Mucosa of descending colon (tissue), 3 donors: ENCODE results near the gene CDC42BPG. TPM values are rescaled to one million over a fixed set of nuclear protein-coding genes. Genes with fewer than 3 reads are reported as not detected.
"Not testable (repeated sequence)": the region's sequence is repeated elsewhere in the genome, so short reads cannot be mapped to it uniquely, and the experiment has no call there.

Experiments
- ATAC-seq: fragments of 200-7000 bp; cut with Tn5 transposase; one replicate; pipeline ENCODE4 v1.9.1; 2020; ENCODE audit warnings: mild to moderate bottlenecking, moderate library complexity
- DNase-seq, 3 donors: peaks; one replicate each; pipeline ENCODE4 v3.0.0-alpha.2; 2020
- H3K36me3 ChIP-seq: fragments of 200-600 bp; one replicate; pipeline ENCODE4 v1.8.0; 2021; ENCODE audit warnings: low read depth, mild to moderate bottlenecking
- H3K4me1 ChIP-seq: fragments of 200-600 bp; one replicate; pipeline ENCODE4 v1.8.0; 2021; ENCODE audit warnings: low read depth, mild to moderate bottlenecking
- H3K4me3 ChIP-seq: fragments of 200-600 bp; one replicate; pipeline ENCODE4 v1.8.0; 2021; ENCODE audit warnings: mild to moderate bottlenecking
- H3K9me3 ChIP-seq: fragments of 200-600 bp; one replicate; pipeline ENCODE4 v1.8.0; 2021; ENCODE audit warnings: mild to moderate bottlenecking
- intact Hi-C, 2 donors: fragments of 100-400 bp; cut with DNase I in 1 of 2; cut with micrococcal nuclease in 1 of 2; formaldehyde crosslinking; loops; one replicate each; pipeline versions ENCODE4 v1.11.0 to v1.11.1; 2022; cut with DNase I, micrococcal nuclease
- total RNA-seq, 3 donors: library from RNA; stranded (reverse); fragmentation: NEBNext Ultra II Directional in 2 of 3; extraction: Animal tissue kit (Norgen Biotek cat#: 25700) in 2 of 3; gene quantifications; one replicate each; pipeline versions ENCODE4 v1.2.1 to v1.2.4, GENCODE V29; 2021 to 2023
- TF ChIP-seq, protein P1 (sequence below): fragments of 200-600 bp; IDR thresholded peaks from one replicate; pipeline ENCODE4 v1.8.0; 2022; ENCODE audit warnings: antibody characterized with exemption, mild to moderate bottlenecking
- donor health status: DM: no; HTN: no; CAD: no; lungs with moderate emphysema.
- donor health status: DM: no; HTN: no; CAD: no.
- donor health status: DM: no; HTN: yes; CAD: no.

CDC42BPG gene
- total RNA-seq, 3 donors from 2014 or later = 24.3 to 73.1 (median 32.3) TPM

DNA sequence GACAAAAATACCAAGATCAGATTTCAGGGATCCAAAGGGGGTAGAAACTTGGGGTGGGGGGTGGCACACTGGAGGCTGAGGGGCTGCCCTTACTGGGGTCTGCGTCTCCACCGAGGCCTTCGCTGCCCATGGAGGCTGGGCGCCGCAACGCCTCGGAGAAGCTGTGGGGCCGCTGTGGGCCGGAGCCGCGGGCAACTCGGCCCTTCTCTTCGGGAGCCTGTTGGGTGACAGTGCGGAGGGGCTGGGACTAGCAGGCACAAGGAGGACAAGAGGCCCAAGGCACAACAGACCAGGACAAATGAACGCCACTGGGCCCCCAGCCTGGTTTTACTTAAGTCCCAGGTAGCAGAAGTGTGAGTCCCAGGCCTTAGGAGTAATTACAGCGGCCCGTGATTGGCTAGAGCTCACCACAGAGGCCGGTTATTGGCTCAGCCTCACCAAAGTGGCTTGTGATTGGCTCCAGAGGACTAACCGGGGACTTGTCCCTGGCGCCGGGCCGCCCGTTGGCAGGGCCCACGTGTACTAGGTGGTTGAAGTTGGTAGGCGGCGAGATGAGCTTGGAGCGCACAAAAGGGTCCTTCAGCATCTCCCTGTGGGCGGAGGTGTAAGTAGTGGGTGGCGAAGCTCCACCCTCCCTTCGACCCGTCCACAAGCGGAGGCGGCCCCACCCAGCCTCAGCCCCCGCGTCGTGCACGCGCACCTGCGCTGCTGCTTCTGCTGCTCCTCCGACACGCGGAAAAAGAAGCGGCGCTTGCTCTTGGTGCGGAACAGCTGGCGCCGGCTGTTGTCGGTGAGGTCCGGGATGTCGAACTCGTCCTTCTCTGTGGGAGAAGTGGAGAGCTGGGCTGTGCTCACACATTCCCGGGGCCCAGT lies 17.6 kb downstream of the CDC42BPG start:
- Histone ChIP-seq H3K9me3 (no peaks in the 10 kb centered on the region), H3K4me3 (no peak overlapping the region), H3K4me1 (no peaks in the 10 kb centered on the region), H3K36me3 (no peaks in the 10 kb centered on the region)
- DNase-seq (no peak), ATAC-seq (no peak)
- TF ChIP-seq, protein P1, sequence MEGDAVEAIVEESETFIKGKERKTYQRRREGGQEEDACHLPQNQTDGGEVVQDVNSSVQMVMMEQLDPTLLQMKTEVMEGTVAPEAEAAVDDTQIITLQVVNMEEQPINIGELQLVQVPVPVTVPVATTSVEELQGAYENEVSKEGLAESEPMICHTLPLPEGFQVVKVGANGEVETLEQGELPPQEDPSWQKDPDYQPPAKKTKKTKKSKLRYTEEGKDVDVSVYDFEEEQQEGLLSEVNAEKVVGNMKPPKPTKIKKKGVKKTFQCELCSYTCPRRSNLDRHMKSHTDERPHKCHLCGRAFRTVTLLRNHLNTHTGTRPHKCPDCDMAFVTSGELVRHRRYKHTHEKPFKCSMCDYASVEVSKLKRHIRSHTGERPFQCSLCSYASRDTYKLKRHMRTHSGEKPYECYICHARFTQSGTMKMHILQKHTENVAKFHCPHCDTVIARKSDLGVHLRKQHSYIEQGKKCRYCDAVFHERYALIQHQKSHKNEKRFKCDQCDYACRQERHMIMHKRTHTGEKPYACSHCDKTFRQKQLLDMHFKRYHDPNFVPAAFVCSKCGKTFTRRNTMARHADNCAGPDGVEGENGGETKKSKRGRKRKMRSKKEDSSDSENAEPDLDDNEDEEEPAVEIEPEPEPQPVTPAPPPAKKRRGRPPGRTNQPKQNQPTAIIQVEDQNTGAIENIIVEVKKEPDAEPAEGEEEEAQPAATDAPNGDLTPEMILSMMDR = no peak
- intact Hi-C loops = no loop called here

DNA sequence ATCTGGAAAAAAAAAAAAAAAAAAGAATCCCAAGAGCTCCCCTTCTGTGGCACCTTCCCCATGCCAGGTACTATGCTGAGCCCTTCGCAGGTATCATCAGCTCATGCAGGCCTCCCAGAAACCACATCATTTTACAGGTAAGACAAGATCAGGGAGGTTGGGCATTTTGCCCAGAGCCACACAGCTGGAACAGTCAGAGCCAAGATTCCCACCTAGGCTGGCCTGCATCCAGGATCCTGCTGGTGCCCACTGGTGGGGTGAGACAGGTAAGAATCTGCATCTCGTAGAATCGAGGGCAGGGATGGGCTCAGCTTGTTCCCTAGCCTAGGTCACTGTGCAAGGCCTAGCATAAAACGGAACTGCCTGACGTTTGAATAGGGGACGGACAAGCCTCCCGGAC lies 18.4 kb downstream of the CDC42BPG start:
- intact Hi-C loops = no loop called here
- H3K36me3 ChIP-seq = no peaks in the 10 kb centered on the region

DNA sequence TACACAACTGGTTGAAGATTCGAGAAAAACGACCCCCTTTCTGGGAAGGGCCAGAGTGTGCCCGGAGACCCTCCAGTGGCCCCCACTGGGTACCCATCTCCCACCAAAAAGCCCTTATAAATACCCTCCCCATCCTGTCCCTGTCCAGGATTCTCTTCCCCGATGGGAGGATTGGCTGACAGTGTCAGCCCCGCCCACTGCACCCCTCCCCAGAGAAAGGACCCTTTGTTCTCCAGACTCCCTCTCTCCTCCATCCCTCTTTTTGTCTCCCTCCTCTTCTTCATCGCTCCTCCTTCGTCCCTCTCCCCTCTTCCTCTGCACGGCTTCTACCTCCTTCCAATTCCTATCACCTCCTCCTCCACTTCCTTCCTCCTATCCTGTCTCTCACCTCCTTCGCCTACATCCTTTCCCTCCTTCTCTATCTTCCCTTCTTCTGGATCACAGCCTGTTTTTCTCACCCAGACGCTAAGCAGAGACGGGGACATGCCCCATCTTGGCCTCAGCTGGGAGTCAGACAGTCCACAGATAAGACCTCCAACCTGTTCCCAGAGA lies 20.8 kb downstream of the CDC42BPG start:
- TF ChIP-seq, protein P1 = no peak
- Histone ChIP-seq H3K4me3 (no peak overlapping the region), H3K9me3 (no peaks in the 10 kb centered on the region), H3K36me3 (no peaks in the 10 kb centered on the region), H3K4me1 (no peaks in the 10 kb centered on the region)
- intact Hi-C loops = no loop called here
- ATAC-seq (no peak), DNase-seq (no peak)

More for the DNA sequence above, 18.4 kb downstream of the CDC42BPG start:
- DNase-seq (no peak), ATAC-seq (no peak)
- Histone ChIP-seq H3K9me3 (no peaks in the 10 kb centered on the region), H3K4me1 (no peaks in the 10 kb centered on the region), H3K4me3 (no peak overlapping the region)
- TF ChIP-seq, protein P1 = no peak

DNA sequence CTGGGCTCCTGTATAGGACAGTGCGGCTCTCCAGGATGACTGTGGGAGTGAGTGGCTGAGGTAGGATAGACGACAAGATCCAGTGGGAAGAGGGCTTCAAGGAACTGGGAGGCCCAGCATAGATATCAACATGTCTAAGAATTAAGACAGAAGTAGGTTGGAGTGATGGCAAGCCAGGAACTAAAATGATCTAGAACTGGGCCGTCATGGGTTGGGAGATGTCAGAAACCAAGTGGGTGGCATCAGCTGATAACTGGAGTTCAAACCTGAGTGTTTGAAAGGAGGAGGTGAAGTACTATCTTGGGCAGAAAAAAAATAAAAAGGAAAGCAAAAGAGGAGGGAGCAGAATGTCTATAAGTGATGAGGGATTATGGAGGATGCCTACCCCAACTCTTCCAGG lies 27.0 kb downstream of the CDC42BPG start:
- no peak for ATAC-seq

DNA sequence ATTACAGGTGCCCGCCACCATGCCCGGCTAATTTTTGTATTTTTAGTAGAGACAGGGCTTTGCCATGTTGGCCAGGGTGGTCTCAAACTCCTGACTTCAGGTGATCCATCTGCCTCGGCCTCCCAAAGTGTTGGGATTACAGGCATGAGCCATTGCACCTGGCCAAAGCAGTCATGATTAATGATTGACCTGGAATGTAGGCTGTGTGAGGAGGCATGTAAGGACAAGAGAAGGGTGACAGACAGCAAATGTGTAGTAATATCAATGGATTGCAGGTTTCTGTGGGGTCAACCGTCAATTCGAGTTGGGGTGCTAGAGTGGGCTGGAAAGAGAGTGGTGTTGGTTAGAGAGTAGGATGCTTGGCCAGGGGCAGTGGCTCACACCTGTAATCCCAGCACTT lies 29.0 kb downstream of the CDC42BPG start:
- H3K9me3 ChIP-seq, H3K4me3 ChIP-seq, intact Hi-C loops, ATAC-seq, H3K4me1 ChIP-seq, DNase-seq, H3K36me3 ChIP-seq: not testable (repeated sequence)

More for the DNA sequence above, 27.0 kb downstream of the CDC42BPG start:
- Histone ChIP-seq H3K36me3 (no peaks in the 10 kb centered on the region), H3K4me3 (no peak overlapping the region), H3K9me3 (no peaks in the 10 kb centered on the region), H3K4me1 (no peaks in the 10 kb centered on the region)
- no peak for DNase-seq
- intact Hi-C loops = no loop called here
- TF ChIP-seq, protein P1 = no peak

DNA sequence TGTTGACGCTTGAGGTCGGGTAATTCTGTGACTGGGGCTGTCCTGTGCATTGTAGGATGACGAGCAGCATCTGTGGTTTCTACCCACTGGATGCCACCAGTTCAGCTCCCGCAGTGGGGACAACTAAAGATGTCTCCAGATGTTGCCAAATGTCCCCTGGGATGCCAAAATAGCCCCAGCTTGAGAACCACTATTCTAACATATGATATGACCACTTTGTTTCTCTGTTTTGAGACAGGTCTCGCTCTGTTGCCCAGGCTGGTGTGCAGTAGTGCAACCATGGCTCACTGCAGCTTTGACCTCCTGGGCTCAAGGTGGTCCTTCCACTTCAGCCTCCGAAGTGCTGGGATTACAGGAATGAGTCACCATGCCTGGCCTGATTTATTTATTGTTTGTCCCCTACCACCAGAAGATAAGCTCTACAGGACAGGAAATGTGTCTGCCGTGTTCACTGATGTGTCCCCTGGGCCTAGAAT lies 29.7 kb downstream of the CDC42BPG start:
- TF ChIP-seq, protein P1 = no peak
- intact Hi-C loops = no loop called here
- ATAC-seq (no peak), DNase-seq (no peak)
- no peak overlapping the region for H3K4me3 ChIP-seq
- H3K36me3 ChIP-seq = no peaks in the 10 kb centered on the region
- H3K4me1 ChIP-seq = peaks cover 6% of the 10 kb centered on the region
- H3K9me3 ChIP-seq = no peaks in the 10 kb centered on the region
